WTC11 (cell line): Measurements from ENCODE around the gene TMEM200B. TPM values are rescaled to one million over a fixed set of nuclear protein-coding genes. Genes with fewer than 3 reads are reported as not detected.

Experiments
- ATAC-seq: fragments of 200-7000 bp; cut with Tn5 transposase; 2 replicates; pipeline ENCODE4 v1.10.0; 2021; ENCODE audit warnings: mild to moderate bottlenecking, moderate library complexity
- CTCF ChIA-PET: fragments of 300-600 bp; sonication (Branson Sonifier 250); formaldehyde crosslinking; loops from one replicate; lab custom pipeline; 2021; ENCODE audit warnings: antibody characterized with exemption; lab: Charles Lee
- POLR2A ChIA-PET: fragments of 350-600 bp; sonication (Branson Sonifier 250); formaldehyde crosslinking; loops from one replicate; lab custom pipeline; 2021; ENCODE audit warnings: antibody characterized with exemption; lab: Charles Lee
- DNase-seq: peaks from one replicate; pipeline ENCODE4 v3.0.0; 2021; ENCODE audit warnings: low spot score
- H3K27ac Mint-ChIP-seq: 2 replicates; pipeline ENCODE4 v1.8.0; 2021; ENCODE audit warnings: mixed read lengths
- H3K27me3 Mint-ChIP-seq: 2 replicates; pipeline ENCODE4 v1.8.0; 2021; ENCODE audit warnings: low read depth, mild to moderate bottlenecking, moderate library complexity, mixed read lengths
- H3K36me3 Mint-ChIP-seq: 2 replicates; pipeline ENCODE4 v1.8.0; 2021; ENCODE audit warnings: mixed read lengths
- H3K4me1 Mint-ChIP-seq: 2 replicates; pipeline ENCODE4 v1.8.0; 2022; ENCODE audit warnings: mixed read lengths
- H3K4me3 Mint-ChIP-seq: 2 replicates; pipeline ENCODE4 v1.8.0; 2021; ENCODE audit warnings: mild to moderate bottlenecking, moderate library complexity, mixed read lengths
- H3K9me3 Mint-ChIP-seq: 2 replicates; pipeline ENCODE4 v1.8.0; 2021; ENCODE audit warnings: mixed read lengths
- CBFB ChIP-seq: sonication (generic); formaldehyde crosslinking; IDR thresholded peaks from 2 replicates; pipeline ENCODE4 v1.8.1; 2022; ENCODE audit warnings: mild to moderate bottlenecking, low read depth, missing genetic modification reagents
- CDX4 ChIP-seq: fragments of 250-450 bp; sonication (Bioruptor Pico); IDR thresholded peaks from 2 replicates; pipeline ENCODE4 v1.9.0; 2021; ENCODE audit warnings: moderate library complexity, mild to moderate bottlenecking, inconsistent platforms, borderline replicate concordance
- CREM ChIP-seq: sonication (generic); formaldehyde crosslinking; IDR thresholded peaks from 2 replicates; pipeline ENCODE4 v1.8.1; 2022; ENCODE audit warnings: mild to moderate bottlenecking, missing genetic modification reagents, moderate library complexity
- CTCF ChIP-seq: fragments of 200-600 bp; IDR thresholded peaks from 2 replicates; pipeline ENCODE4 v1.8.0; 2022; ENCODE audit warnings: antibody characterized with exemption
- E2F5 ChIP-seq: sonication (generic); formaldehyde crosslinking; IDR thresholded peaks from 2 replicates; pipeline ENCODE4 v1.8.1; 2022; ENCODE audit warnings: mild to moderate bottlenecking, moderate library complexity, missing genetic modification reagents
- ELF4 ChIP-seq: sonication (generic); formaldehyde crosslinking; IDR thresholded peaks from 2 replicates; pipeline ENCODE4 v1.8.1; 2022; ENCODE audit warnings: low read depth, mild to moderate bottlenecking, moderate library complexity, missing genetic modification reagents
- EMX1 ChIP-seq: fragments of 250-450 bp; sonication (Bioruptor Pico); IDR thresholded peaks from 2 replicates; pipeline ENCODE4 v1.8.0; 2021; ENCODE audit warnings: mild to moderate bottlenecking
- FOXJ3 ChIP-seq: sonication (generic); formaldehyde crosslinking; IDR thresholded peaks from 2 replicates; pipeline ENCODE4 v1.9.0; 2021; ENCODE audit warnings: missing genetic modification reagents, mild to moderate bottlenecking, borderline replicate concordance
- GABPB1 ChIP-seq: sonication (generic); formaldehyde crosslinking; IDR thresholded peaks from 2 replicates; pipeline ENCODE4 v1.8.1; 2023; ENCODE audit warnings: mild to moderate bottlenecking, missing genetic modification reagents
- HMGA2 ChIP-seq: fragments of 250-450 bp; sonication (Bioruptor Pico); IDR thresholded peaks from 2 replicates; pipeline ENCODE4 v1.4.0; 2021; ENCODE audit warnings: mild to moderate bottlenecking, moderate library complexity
- IRF1 ChIP-seq: sonication (generic); formaldehyde crosslinking; IDR thresholded peaks from 2 replicates; pipeline ENCODE4 v1.8.0; 2023; ENCODE audit warnings: missing genetic modification reagents
- MAX ChIP-seq: sonication (generic); formaldehyde crosslinking; IDR thresholded peaks from 2 replicates; pipeline ENCODE4 v1.8.0; 2022; ENCODE audit warnings: mild to moderate bottlenecking, missing genetic modification reagents
- MYBL2 ChIP-seq: sonication (generic); formaldehyde crosslinking; IDR thresholded peaks from 2 replicates; pipeline ENCODE4 v1.8.1; 2023; ENCODE audit warnings: mild to moderate bottlenecking, moderate library complexity, missing genetic modification reagents
- NFATC4 ChIP-seq: fragments of 250-450 bp; sonication (Bioruptor Pico); IDR thresholded peaks from 2 replicates; pipeline ENCODE4 v1.9.0; 2021; ENCODE audit warnings: mild to moderate bottlenecking
- NR1H2 ChIP-seq: sonication (generic); formaldehyde crosslinking; IDR thresholded peaks from 2 replicates; pipeline ENCODE4 v1.9.0; 2021; ENCODE audit warnings: mild to moderate bottlenecking, moderate library complexity, missing genetic modification reagents
- RORB ChIP-seq: fragments of 250-450 bp; sonication (Bioruptor Pico); IDR thresholded peaks from 2 replicates; pipeline ENCODE4 v1.9.0; 2021; ENCODE audit warnings: mild to moderate bottlenecking
- SMAD3 ChIP-seq: sonication (generic); formaldehyde crosslinking; IDR thresholded peaks from 2 replicates; pipeline ENCODE4 v1.8.0; 2022; ENCODE audit warnings: missing genetic modification reagents, mild to moderate bottlenecking, borderline replicate concordance
- ZBTB21 ChIP-seq: sonication (generic); formaldehyde crosslinking; IDR thresholded peaks from 2 replicates; pipeline ENCODE4 v1.8.1; 2023; ENCODE audit warnings: mild to moderate bottlenecking, missing genetic modification reagents, borderline replicate concordance
- ZNF263 ChIP-seq: sonication (generic); formaldehyde crosslinking; IDR thresholded peaks from 2 replicates; pipeline ENCODE4 v1.8.1; 2022; ENCODE audit warnings: low read depth, mild to moderate bottlenecking, moderate library complexity, missing genetic modification reagents
- total RNA-seq: library from RNA; stranded (reverse); gene quantifications from 3 replicates; pipeline ENCODE4 v1.2.3, GENCODE V29; 2021
- TF ChIP-seq, protein P1 (sequence below): sonication (generic); formaldehyde crosslinking; IDR thresholded peaks from 2 replicates; pipeline ENCODE4 v1.8.1; 2022; ENCODE audit warnings: low read depth, missing genetic modification reagents, borderline replicate concordance
- TF ChIP-seq, protein P2 (sequence below): fragments of 250-450 bp; sonication (Bioruptor Pico); IDR thresholded peaks from 2 replicates; pipeline ENCODE4 v1.9.0; 2021; ENCODE audit warnings: mild to moderate bottlenecking
- TF ChIP-seq, protein P3 (sequence below): sonication (generic); formaldehyde crosslinking; IDR thresholded peaks from 2 replicates; pipeline ENCODE4 v1.8.1; 2022; ENCODE audit warnings: mild to moderate bottlenecking, missing genetic modification reagents, moderate library complexity, borderline replicate concordance
- TF ChIP-seq, protein P4 (sequence below): sonication (generic); formaldehyde crosslinking; IDR thresholded peaks from 2 replicates; pipeline ENCODE4 v1.8.1; 2023; ENCODE audit warnings: mild to moderate bottlenecking, missing genetic modification reagents, moderate library complexity

Gene TMEM200B
- total RNA-seq, 1 experiment from 2014 or later: 22.6 TPM

GRCh38 chr1:29171089-29171488 lies 47.4 kb upstream of the TMEM200B start (continued):
- TF ChIP-seq CTCF (no peak), CBFB (no peak), ZBTB21 (no peak)

DNA sequence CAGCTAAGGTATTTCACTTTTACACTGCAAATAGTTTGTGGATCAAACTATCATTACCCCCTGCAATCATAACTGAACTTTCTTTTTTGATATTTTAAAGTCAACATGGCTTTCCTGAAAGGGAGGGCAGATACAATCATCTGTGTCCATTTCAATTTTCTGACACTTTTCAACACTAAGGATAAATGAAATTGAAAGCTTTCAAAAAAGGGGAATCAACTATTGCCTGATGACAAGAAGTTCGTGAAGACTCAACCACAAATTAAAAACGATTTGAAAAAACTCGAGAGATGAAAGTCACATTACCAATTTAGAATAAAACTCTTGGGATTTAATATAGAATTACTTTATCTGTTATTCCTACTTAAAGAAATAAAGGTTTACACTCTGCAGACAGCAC lies 46.3 kb upstream of the TMEM200B start:
- CTCF ChIA-PET: interaction anchor here (0.8 to 1.8 kb wide), 5 partner anchors 12 to 293 kb away, joined by 3 to 7 read pairs (median 3); partner anchors contain the start of gene SRSF4
- POLR2A ChIA-PET: interaction anchor here (1.9 kb wide), 1 partner anchor 12 kb away, joined by 5 read pairs; the partner anchor contains the start of gene SRSF4
- Mint-ChIP-seq H3K4me3 (no peak overlapping the region), H3K27me3 (no peaks in the 10 kb centered on the region), H3K27ac (peak overlapping the region; percentile 95), H3K4me1 (peaks cover 70% of the 10 kb centered on the region), H3K36me3 (peaks cover 23% of the 10 kb centered on the region), H3K9me3 (peaks cover 4% of the 10 kb centered on the region)
- ATAC-seq: no peak
- TF ChIP-seq SMAD3 (CRISPR knock-in tag) (no peak), EMX1 (CRISPR knock-in tag) (no peak), CREM (CRISPR knock-in tag) (no peak), NR1H2 (no peak), MAX (CRISPR knock-in tag) (no peak), IRF1 (CRISPR knock-in tag) (no peak), HMGA2 (CRISPR knock-in tag) (no peak)
- TF ChIP-seq, protein P1, sequence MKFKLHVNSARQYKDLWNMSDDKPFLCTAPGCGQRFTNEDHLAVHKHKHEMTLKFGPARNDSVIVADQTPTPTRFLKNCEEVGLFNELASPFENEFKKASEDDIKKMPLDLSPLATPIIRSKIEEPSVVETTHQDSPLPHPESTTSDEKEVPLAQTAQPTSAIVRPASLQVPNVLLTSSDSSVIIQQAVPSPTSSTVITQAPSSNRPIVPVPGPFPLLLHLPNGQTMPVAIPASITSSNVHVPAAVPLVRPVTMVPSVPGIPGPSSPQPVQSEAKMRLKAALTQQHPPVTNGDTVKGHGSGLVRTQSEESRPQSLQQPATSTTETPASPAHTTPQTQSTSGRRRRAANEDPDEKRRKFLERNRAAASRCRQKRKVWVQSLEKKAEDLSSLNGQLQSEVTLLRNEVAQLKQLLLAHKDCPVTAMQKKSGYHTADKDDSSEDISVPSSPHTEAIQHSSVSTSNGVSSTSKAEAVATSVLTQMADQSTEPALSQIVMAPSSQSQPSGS (CRISPR knock-in tag): no peak
- no peak for DNase-seq

DNA sequence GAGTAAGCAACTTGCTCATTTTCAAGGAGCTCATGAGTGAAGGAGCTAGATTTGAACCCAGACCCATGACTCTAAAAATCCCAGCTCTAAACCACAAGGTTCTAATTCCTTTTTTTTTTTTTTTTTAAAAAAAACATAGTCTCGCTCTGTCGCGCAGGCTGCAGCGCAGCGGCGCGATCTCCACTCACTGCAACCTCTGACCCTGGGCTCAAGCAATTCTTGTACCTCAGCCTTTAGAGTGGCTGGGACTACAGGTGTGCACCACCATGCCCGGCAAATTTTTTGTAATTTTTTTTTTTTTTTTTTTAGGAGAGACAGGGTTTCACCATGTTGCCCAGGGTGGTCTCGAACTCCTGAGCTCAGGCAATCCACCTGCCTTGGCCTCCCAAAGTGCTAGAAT lies 44.2 kb upstream of the TMEM200B start:
- peaks cover 88% of the 10 kb centered on the region for H3K4me1 Mint-ChIP-seq
- no peak for ATAC-seq
- no peak overlapping the region for H3K27ac Mint-ChIP-seq
- no peaks in the 10 kb centered on the region for H3K9me3 Mint-ChIP-seq
- peaks cover 18% of the 10 kb centered on the region for H3K36me3 Mint-ChIP-seq
- ChIA-PET CTCF (interaction anchor here (1.0 to 2.8 kb wide), 3 partner anchors 14 to 276 kb away, joined by 3 to 15 read pairs (median 7); partner anchors contain the start of gene SRSF4), POLR2A (interaction anchor here (0.6 to 1.4 kb wide), 4 partner anchors 14 to 45 kb away, joined by 3 to 8 read pairs (median 4); partner anchors contain the start of genes SRSF4 and TMEM200B)
- DNase-seq: no peak
- no peak overlapping the region for H3K4me3 Mint-ChIP-seq
- H3K27me3 Mint-ChIP-seq: no peaks in the 10 kb centered on the region
- TF ChIP-seq RORB (CRISPR knock-in tag) (no peak), E2F5 (CRISPR knock-in tag) (no peak), FOXJ3 (no peak), GABPB1 (CRISPR knock-in tag) (no peak), CREM (CRISPR knock-in tag) (no peak), ELF4 (no peak), EMX1 (CRISPR knock-in tag) (no peak), NFATC4 (CRISPR knock-in tag) (no peak), ZNF263 (no peak), CDX4 (no peak), MYBL2 (no peak)
- TF ChIP-seq, protein P2, sequence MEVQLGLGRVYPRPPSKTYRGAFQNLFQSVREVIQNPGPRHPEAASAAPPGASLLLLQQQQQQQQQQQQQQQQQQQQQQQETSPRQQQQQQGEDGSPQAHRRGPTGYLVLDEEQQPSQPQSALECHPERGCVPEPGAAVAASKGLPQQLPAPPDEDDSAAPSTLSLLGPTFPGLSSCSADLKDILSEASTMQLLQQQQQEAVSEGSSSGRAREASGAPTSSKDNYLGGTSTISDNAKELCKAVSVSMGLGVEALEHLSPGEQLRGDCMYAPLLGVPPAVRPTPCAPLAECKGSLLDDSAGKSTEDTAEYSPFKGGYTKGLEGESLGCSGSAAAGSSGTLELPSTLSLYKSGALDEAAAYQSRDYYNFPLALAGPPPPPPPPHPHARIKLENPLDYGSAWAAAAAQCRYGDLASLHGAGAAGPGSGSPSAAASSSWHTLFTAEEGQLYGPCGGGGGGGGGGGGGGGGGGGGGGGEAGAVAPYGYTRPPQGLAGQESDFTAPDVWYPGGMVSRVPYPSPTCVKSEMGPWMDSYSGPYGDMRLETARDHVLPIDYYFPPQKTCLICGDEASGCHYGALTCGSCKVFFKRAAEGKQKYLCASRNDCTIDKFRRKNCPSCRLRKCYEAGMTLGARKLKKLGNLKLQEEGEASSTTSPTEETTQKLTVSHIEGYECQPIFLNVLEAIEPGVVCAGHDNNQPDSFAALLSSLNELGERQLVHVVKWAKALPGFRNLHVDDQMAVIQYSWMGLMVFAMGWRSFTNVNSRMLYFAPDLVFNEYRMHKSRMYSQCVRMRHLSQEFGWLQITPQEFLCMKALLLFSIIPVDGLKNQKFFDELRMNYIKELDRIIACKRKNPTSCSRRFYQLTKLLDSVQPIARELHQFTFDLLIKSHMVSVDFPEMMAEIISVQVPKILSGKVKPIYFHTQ: no peak
- TF ChIP-seq, protein P3, sequence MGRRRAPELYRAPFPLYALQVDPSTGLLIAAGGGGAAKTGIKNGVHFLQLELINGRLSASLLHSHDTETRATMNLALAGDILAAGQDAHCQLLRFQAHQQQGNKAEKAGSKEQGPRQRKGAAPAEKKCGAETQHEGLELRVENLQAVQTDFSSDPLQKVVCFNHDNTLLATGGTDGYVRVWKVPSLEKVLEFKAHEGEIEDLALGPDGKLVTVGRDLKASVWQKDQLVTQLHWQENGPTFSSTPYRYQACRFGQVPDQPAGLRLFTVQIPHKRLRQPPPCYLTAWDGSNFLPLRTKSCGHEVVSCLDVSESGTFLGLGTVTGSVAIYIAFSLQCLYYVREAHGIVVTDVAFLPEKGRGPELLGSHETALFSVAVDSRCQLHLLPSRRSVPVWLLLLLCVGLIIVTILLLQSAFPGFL (CRISPR knock-in tag): no peak
- TF ChIP-seq, protein P4, sequence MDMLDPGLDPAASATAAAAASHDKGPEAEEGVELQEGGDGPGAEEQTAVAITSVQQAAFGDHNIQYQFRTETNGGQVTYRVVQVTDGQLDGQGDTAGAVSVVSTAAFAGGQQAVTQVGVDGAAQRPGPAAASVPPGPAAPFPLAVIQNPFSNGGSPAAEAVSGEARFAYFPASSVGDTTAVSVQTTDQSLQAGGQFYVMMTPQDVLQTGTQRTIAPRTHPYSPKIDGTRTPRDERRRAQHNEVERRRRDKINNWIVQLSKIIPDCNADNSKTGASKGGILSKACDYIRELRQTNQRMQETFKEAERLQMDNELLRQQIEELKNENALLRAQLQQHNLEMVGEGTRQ (CRISPR knock-in tag): no peak
